Cerebellar cortex (tissue), 1 donor: ENCODE measurements around the gene RRAD.

Source experiments
- DNase-seq: peaks from one replicate; pipeline ENCODE4 v3.0.0-alpha.2; 2015; ENCODE audit warnings: low spot score

The RRAD gene

DNA sequence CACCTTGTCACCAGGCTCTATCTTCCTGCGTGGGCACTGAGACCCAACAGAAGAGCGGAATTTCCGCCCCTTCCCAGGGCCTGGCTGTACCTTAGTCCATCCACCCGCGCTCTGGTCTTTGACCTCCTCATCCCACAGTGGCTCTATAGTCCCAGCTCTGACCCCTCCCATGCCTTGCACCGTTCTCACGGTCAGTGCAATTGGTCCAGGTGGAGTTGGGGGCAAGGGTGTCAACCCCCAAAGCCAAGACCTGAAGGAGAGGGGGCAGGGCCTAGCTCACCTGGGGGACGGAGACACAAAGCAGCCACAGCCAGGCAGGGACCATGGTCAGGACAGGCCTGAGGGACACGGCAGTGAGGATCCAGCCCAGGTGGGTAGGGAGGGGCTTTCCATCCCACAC is 7.6 kb downstream of the RRAD start:
- DNase-seq = no peak

DNA sequence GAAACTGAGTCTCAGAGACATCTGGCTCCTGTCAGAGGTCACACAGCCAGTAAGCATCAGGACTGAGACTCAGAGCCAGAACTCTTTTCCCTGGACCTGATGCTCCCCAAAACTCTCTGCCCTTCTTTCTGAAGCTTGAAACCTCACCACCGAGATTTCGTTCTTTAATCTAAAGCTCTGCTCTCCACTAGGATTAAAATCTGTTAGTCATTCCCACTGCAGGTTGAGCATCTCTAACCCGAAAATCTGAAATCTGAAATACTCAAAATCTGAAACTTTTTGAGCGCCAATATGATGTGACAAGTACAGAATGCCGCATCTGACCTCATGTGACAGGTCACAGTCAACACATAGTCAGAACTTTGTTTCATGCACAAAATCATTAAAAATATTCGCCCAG is 8.8 kb downstream of the RRAD start:
- no peak for DNase-seq

DNA sequence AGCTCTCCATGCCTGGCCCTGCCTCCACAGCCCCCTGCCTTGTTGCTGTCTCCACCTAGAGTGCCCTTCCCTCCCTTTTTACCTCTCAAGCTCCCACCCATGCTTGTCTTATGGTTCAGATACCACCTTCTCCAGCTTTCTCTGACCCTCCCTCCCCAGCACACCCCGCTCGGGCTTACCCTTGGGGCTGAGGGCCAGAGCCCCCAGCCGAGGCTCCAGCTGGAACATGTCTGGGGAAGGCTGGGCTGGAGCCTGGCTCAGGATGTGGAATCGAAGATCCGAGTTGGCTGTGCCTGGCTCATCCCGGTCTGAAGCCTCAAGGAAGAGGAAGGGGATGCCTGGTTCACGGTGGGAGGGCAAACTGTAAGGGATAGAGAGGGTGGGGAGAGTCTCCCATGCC is 10.3 kb downstream of the RRAD start:
- DNase-seq = no peak

DNA sequence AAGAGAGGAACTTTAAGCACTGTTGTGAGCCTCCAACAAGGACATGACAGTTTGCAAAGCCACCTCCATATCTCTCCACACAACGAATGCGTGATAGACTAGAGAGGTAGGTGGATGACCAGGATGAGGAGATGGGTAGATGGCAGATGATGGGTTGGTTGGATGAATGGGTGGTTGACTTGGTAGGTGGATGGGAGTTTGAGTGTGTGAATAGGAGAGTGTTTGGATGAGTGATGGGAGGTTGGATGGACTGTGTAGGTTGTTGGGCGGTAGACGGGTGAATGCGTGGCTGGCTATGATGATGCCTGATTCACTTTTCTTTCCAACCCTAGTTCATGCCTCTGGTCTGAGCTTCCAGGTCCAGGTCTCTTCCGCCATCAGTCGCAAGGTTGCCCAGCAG is 10.8 kb downstream of the RRAD start:
- no peak for DNase-seq

DNA sequence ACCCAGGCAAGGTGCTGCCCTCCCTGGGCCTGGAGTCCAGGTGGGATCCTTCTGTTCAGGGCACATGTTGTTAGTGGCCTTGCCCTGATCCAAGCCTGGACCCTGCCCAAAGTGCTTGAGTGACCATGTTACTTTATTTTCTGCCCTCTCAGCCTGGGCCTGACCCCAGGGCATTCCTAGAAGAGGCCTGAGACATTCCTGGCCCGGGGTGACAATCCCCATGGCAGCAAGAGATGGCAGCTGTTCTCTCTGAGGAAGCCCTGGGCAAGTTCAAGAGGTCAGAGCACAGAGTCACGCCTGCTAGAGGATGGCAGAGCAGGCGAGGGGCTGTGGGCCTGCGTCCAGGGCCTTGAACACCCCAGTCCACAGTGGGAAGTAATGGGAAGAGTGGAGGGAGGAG is 11.6 kb downstream of the RRAD start:
- DNase-seq = no peak

DNA sequence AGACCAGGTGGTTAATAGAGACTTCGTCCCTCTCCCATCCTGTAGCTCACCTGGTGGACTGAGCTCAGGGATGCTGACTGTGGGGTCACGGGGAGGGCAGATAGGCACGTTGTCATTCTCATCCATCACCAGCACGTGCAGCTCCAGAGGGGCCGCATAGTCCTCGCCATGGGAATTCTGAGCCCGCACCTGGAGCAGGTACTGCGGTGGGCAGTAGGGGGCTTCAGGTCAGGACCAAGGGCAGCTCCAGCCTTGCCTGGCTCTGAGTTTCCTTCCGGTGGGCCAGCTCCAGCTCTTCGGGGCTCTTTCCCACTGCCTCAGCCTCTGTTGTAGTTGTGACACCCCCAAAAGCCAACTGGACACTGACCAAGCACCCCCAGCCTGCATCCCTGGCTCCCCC is 12.3 kb downstream of the RRAD start:
- DNase-seq = no peak

DNA sequence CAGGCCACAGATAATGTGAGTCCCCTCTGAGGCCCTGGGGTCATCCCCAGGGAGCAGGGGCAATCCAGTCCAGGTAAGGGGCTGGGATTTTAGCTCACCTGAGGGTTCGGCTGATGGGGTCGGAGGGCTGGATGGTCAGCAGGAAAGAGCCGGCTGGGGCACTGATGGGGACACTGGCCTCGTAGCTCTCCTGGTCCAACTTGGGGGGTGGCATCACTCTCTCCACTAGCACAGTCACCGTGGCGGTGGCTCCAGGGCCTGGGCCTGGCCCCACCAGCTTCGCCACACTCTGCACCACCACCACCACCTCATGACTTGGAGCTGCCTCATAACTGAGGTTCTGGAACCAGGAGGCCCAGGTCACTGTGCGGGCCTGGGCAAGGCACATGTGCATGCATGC is 13.5 kb downstream of the RRAD start:
- no peak for DNase-seq

DNA sequence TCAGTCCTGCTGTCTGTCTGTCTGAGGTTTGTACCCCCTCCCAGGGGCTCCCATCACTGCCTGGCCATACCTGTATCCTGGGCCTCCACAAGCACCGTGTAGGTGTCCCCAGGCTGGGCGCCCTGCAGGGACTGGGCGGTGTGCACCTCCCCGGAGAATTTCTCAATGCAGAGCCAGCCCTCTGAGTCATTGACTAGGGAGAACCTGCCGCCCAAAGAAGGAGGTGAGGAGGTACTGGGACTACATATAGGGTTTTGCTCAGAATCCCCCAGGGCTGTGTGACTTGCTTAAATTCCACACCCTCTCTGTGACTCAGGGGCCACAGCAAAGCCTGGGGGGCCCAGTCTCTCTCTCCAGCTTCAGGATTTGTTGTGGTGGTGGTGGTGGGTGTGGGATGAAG is 14.2 kb downstream of the RRAD start:
- no peak for DNase-seq

DNA sequence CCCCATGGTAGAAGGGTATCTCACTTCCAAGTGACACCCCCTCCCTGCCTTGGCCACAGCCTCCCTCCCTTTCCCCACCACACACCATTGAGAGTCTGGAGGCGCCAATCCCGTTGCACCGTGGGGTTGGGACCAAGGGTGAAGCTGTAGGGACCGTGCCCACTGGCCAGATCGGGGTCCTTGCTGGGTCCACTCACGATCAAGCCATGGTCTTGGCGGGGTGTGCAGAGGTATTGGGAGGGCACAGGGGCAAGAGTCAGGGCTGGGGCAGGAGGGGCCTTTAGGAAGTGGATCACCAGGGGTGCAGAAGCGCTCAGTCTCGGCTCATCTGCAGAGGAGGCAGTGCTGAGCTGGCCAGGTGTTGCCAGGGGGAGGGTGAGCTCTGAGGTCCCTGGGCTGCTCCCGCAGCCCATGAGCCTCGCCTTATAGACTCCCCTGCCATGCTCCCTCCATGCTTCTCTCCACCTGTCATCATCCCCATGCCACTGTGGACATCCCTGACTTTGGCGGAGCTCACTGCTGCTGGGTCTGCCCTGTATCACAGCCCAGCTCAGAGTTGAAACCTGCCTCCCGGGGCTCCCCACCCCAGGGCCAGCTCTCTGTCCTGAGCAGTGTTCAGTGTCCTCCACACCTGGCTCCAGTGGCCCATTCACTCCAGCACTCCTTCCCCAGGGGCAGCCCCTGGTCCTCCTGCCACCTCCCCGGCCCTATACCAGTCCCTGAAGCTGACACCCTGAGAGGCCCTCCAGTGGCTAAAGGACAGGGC is 15.0 kb downstream of the RRAD start:
- DNase-seq = no peak

DNA sequence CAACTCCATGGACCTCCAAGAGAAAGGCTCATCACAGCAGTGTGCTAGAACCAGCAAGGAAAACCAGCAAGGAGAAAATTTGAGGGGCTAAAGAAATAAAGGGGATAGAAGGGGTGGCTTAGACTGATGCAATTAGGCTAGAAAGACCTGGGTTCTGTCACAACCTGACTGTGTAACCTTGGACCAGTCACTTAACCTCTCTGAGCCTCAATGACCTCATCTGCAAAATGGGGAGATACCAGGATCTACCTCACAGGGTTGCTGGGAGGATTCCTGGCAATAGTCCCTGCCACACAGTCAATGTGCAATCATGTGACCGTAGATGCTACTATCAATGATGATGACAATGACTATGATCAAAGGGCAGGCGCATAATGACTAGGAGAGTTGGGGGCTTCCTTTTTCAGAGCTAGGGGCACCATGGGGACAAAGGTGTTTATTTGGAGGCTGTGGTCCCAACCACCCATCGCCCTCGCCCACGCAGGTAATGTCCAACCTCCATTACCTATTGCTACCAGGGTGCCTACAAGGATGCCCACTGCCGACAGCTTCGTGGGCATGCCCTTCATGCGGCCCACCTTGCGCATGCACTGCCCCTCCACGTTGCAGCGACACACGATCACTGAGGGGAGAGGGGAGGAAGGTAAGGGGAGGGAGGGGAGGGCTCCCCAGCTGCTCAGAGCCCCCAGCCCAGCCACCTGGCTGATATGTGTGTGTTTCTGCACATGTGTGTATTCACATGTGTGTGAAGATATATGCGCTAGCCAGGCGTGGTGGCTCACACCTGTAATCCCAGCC is 16.4 kb downstream of the RRAD start:
- no peak for DNase-seq

DNA sequence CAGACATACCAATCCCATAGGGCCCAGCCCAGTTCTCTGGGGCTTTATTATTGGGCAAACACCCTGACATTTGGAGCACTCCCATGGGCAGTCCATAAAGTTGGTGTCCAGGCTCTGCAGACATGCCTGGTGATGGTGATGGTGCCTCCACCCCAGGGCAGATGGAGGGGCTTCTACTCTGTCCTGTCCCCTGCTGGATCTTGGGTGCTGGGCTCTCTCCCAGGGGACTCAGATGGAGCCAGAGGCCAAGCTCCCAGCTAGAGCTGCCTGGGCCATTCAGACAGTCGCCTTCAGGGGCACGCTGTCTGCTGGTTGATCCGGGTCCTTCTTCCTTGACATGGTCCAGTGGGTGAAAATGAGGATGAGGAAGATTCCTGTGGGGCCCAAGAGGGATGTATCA is 17.2 kb downstream of the RRAD start:
- DNase-seq = no peak

DNA sequence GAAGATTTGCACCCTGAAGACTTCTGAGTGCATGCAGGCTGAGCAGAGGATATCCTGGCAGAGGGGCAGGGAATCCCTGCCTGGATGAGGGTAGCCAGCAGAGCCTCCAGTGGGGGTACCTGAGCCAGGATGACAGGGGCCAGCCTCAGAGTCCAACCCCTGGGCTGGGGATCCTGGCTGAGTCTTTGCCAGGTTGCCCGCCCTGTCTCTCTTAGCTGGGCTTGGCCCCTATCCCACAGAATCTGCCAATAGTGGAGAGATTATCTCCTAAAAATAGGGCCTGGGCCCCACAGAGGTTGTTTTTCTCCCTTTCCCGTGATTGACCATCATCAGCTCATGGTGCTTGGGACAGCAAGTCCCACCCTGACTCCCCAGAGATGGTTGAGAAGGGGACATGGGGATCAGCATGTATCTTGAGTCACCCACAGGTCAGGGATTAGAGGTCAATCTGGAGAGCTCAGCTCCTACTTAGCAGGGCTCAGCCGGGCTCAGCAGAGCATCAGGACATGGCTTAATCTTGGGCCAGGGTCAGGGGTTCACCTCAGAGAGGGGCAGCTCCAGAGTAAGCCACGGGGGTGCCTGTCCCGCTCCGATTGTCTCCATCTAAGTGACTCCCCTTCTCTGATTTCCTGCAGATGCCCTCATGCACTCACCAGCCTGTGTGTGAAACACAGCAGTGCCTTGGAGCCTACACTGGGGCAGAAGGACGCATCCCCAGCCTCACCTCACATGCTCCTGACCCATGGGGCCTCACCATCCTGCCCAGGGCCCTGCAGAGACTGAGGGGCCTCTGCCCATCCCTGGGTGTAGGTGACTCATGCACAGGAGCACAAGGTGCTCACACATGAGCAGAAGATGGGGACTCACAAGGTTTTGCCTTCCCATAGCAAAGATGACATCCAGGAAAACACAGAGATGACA is 18.2 kb downstream of the RRAD start:
- no peak for DNase-seq

DNA sequence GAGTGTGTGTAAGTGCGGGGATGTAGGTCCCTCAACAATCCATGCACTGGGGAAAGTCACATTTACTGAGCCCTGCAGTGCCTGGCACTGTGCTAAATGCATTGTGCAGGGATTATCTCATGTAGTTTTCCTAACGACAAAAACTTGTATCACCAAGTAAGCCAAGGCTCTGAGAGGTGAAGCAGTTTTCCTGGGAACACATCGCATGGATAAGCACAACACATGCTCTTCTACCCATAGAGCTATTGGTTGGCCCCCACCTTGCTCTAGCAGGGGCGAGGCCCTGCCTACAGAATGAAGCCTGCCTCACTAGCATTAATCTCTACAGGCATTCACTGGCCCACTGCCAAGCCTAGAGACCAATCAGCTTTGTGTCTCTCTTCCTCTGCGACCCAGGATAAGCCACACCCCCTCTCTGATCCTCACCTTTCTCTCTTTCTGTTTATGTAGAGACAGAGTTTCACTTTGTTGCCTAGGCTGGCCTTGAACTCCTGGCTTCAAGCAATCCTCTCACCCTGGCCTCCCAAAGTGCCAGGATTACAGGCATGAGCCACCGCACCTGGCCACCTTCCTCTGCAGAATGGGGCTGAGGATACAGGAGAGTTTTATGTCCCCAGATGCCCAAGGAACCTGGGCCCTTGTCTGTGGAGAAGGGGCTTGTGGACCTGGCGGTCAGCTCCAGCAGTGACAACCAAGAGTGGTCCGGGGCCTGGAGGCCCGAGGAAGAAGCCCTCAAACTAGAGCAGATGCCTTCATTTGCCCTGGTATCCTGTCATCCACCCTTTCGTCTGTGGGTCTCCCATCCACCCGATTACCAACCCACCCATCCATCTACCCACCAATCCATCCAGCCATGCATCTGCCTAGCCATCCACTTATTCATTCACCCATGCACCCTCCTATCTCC is 19.4 kb downstream of the RRAD start:
- DNase-seq = no peak

DNA sequence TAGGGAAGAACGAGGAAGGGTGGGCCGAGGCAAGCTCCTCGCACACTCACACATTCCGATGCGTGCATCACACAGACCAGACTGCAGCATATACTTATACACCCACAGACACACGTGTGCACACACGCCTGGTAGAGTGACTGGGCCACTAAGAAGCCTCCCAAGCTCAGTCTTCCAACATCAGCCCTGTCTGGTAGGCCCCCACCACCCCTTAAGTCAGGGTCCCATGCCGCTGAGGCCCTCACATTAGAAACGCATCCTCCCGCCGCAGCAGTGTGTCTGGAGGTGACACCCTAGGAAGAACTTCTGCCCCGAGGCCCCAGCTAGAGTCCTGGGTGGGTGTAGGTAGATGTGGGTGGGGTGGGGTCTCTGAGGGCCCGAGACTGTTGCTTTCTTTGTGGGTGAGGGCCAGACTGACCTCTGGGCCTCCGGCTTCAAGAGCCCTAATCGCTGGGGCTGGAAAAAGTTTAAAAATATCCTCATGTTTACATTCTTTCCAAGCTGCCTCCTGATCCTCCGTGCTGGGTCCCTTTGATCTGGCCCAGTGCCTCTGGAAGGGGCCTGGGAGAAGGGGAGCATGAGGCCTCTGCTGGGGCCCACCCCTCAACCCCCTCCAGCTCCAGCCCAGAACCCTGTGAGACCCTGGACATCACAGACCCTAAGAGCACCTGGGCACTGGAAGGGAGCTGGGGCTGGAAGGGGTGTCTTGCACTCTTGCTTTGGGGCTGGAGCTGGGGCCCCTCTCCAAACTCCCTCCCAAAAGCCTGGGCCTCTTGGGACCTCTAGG is 20.3 kb downstream of the RRAD start:
- DNase-seq = no peak

DNA sequence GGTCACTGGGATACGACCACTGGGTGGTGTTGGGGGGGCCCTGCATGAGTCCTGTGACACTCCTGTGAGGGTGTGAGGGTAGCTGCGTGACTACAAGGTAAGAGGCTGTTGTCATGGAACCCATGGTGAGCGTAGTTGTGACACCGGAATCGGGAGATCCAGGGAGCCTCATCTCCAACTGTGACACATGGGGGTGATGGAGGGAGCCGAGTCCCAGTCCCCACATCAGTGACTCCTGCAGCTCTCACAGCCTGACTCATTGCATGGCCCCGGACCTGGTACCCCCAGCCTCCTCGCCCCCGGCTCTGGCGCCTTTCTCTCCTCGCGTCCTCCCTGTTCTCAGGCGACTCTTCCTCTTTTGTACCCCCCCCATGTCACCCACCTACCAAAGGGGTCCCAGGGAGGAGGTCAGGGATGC is 20.9 kb downstream of the RRAD start:
- DNase-seq = no peak

DNA sequence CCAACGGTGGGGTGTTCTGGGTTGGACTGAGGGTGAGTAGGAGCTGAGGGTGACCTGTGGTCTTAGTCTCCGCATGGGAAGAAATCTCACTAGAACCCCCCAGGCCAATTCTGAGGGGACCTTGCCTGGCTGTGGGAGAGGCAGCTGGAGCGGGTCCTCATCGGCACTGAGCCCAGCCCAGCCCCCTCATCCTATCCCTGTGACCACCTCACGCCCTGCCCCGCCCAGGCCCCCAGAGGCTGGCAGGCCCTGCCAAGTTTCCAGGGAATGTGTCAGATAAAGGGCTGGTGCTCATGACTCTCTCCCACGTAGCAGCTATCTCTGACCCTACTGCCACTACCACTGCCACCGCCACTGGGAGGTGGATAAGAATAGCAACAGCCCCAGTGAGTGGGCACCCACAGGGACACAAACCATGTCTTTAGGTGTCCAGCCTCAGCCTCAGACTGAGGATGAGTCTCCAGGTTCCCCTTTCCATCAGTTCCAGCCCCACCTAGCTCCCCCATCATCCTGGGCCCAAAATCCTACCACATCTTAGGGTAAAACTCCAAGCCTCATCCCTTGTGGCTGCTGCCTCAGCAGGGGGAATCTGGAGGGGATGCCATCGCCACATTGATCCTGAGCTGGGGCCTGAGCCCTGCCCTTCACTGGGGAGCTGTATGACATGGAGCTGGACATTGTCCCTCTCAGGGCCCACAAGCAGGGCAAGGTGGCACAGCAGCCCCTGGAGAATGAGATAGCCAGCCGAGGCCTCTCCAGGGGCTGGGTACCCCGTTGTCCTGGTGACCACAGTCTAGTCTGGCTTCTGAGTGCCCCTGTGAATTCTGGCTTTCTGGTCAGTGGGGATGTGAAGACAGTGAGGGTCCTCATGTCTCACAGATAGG is 21.5 kb downstream of the RRAD start:
- DNase-seq = no peak

DNA sequence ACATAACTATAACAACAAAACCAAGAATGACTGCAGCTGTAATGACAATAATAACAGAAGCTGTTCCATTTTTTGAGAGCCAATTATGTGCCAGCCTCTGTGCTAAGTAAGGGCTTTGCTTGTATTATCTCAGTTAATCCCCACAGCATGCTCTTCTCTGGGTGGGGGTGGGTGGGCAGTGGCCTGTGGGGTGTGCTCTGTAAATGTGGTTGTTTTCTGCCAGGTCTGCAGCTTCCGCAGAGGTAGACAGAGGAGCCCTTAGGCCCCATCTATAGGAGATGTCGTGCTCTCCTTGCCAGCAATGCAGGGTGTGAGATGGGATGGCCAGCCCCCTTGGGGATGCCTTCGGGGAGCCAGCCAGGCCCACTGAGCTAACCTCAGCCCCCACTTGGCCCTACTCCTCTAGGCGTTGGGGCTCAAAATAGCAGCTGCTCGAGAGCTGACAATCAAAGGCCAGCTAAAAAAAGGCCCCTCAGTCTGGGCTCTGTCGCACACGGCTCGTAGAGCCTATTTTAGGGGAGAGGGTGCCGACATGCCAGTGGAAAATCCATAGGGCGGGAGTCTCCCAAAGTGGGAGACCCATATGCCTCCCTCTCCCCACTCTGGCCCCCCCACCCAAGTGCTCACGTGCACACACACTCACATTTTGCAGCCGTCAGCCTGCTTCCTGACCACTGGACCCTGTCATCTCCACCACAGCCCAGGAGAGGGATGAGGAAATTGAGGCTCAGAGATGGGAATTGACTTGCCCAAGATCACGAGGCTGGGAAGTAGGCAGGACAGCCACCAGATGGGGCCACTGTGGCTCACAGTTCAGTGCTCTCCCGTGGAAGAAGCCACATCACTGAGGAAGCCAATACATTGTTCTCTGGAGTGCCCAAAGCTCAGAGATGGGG is 22.4 kb downstream of the RRAD start:
- DNase-seq = no peak

DNA sequence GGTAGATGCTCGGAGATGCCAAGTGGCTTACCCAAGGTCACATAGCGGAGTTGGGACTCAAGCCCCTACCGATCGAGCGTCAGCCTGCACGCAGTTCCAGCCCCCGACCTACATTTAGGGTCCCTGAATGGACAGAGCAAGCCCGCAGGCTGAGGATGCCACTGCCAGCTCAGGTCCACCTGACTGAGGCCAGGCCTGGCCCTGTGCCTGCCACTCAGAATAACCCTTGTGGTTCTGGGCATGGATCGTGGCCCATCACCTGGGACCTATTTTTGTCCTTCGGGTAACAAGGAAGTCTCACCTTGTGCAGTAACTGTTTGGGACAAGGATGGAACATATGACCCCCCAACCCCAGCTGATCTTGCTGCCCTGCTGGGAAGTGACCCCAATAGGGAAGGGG is 23.7 kb downstream of the RRAD start:
- peak; percentile 86 for DNase-seq
